HUES48 (cell line): ENCODE measurements around the gene PDK2.

Experiments
- H3K27ac ChIP-seq: one replicate; pipeline ENCODE4 v1.7.0; 2013; ENCODE audit warnings: low read depth, low read length, inconsistent platforms
- H3K27me3 ChIP-seq: 2 replicates; pipeline ENCODE4 v1.6.1; 2013; ENCODE audit warnings: mild to moderate bottlenecking, low read length; ENCODE audit not compliant: control insufficient read depth, insufficient read depth
- H3K36me3 ChIP-seq: 2 replicates; pipeline ENCODE4 v1.6.1; 2013; ENCODE audit warnings: low read length; ENCODE audit not compliant: control insufficient read depth, insufficient read depth
- H3K4me1 ChIP-seq: 2 replicates; pipeline ENCODE4 v1.6.1; 2013; ENCODE audit warnings: mild to moderate bottlenecking, low read length; ENCODE audit not compliant: control insufficient read depth, insufficient read depth
- H3K4me3 ChIP-seq: 2 replicates; pipeline ENCODE4 v1.5.1; 2013; ENCODE audit warnings: mild to moderate bottlenecking, low read depth, low read length
- H3K9ac ChIP-seq: 2 replicates; pipeline ENCODE4 v1.6.1; 2013; ENCODE audit warnings: mild to moderate bottlenecking, low read depth, low read length, moderate library complexity
- H3K9me3 ChIP-seq: 2 replicates; pipeline ENCODE4 v1.6.1; 2013; ENCODE audit warnings: low read length; ENCODE audit not compliant: control insufficient read depth, insufficient read depth

The PDK2 gene

GRCh38 chr17:50102164-50102991 lies 7.2 kb downstream of the PDK2 start:
- Histone ChIP-seq H3K27me3 (no peaks in the 10 kb centered on the region), H3K4me3 (no peak overlapping the region), H3K27ac (peak overlapping the region; percentile 35), H3K9ac (no peak overlapping the region), H3K4me1 (peaks cover 9% of the 10 kb centered on the region), H3K9me3 (no peaks in the 10 kb centered on the region), H3K36me3 (no peaks in the 10 kb centered on the region)

GRCh38 chr17:50103252-50103651 lies 8.1 kb downstream of the PDK2 start:
- H3K27me3 ChIP-seq, result no peaks in the 10 kb centered on the region
- H3K27ac ChIP-seq, result no peak overlapping the region
- no peak overlapping the region for H3K4me3 ChIP-seq
- peaks cover 9% of the 10 kb centered on the region for H3K4me1 ChIP-seq
- no peaks in the 10 kb centered on the region for H3K36me3 ChIP-seq
- H3K9me3 ChIP-seq, result no peaks in the 10 kb centered on the region
- H3K9ac ChIP-seq, result no peak overlapping the region

- no peaks in the 10 kb centered on the region for H3K36me3 ChIP-seq
- no peak overlapping the region for H3K4me3 ChIP-seq
- H3K9me3 ChIP-seq, result no peaks in the 10 kb centered on the region
- H3K27me3 ChIP-seq, result no peaks in the 10 kb centered on the region
- no peak overlapping the region for H3K27ac ChIP-seq
- no peak overlapping the region for H3K9ac ChIP-seq
- H3K4me1 ChIP-seq, result peaks cover 9% of the 10 kb centered on the region
These were observed 8.8 kb downstream of the PDK2 start for GRCh38 chr17:50103941-50104340.

DNA sequence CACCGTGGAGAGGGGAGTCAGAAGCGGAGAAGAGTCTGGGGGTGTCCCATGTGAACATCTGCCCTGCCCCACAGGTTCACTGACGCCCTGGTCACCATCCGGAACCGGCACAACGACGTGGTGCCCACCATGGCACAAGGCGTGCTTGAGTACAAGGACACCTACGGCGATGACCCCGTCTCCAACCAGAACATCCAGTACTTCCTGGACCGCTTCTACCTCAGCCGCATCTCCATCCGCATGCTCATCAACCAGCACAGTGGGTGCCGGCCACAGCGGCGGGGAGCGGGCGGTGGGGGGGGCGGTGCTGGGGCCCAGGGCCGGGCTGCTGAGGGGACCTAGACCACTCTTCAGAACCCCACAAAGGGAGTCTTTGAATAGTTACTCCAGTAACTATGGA lies 10.7 kb downstream of the PDK2 start:
- H3K36me3 ChIP-seq, result no peaks in the 10 kb centered on the region
- H3K27ac ChIP-seq, result no peak overlapping the region
- no peaks in the 10 kb centered on the region for H3K27me3 ChIP-seq

DNA sequence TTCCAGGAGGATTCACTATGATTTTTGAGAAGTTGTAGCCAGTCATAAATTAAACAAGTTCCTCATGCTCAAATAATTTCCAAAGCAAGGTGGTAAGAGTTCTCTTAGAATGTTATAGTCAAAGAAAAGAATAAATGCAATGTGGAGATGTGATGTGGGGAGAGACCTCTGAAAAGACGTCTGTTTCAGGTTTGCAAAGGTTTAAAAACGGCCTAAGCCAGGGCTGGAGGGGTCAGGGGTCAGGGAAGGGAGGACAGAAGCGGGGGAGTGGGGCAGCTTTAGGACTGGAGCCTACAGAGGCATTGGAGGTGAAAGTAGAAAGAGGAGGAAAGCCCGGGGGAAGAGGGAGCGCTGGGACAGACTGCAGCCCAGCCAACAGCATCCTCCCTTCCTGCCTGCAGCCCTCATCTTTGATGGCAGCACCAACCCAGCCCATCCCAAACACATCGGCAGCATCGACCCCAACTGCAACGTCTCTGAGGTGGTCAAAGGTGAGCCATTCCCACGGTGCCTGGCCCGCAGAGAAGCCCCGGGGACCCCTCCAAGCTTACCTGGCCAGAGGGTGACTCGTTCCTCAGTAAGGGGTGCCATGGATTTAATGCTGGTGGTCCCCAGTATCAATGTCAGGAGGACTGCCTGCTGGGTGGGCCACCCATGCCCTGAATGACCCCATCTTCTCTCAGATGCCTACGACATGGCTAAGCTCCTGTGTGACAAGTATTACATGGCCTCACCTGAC lies 11.4 kb downstream of the PDK2 start:
- H3K4me3 ChIP-seq, result no peak overlapping the region
- no peaks in the 10 kb centered on the region for H3K36me3 ChIP-seq
- H3K9ac ChIP-seq, result no peak overlapping the region
- no peaks in the 10 kb centered on the region; the same call in 1 of the 2 replicates for H3K4me1 ChIP-seq
- H3K27ac ChIP-seq, result no peak overlapping the region
- H3K27me3 ChIP-seq, result no peaks in the 10 kb centered on the region
- no peaks in the 10 kb centered on the region for H3K9me3 ChIP-seq

More for the DNA sequence above, 10.7 kb downstream of the PDK2 start:
- Histone ChIP-seq H3K9me3 (no peaks in the 10 kb centered on the region), H3K4me1 (peaks cover 7% of the 10 kb centered on the region), H3K4me3 (no peak overlapping the region), H3K9ac (no peak overlapping the region)

DNA sequence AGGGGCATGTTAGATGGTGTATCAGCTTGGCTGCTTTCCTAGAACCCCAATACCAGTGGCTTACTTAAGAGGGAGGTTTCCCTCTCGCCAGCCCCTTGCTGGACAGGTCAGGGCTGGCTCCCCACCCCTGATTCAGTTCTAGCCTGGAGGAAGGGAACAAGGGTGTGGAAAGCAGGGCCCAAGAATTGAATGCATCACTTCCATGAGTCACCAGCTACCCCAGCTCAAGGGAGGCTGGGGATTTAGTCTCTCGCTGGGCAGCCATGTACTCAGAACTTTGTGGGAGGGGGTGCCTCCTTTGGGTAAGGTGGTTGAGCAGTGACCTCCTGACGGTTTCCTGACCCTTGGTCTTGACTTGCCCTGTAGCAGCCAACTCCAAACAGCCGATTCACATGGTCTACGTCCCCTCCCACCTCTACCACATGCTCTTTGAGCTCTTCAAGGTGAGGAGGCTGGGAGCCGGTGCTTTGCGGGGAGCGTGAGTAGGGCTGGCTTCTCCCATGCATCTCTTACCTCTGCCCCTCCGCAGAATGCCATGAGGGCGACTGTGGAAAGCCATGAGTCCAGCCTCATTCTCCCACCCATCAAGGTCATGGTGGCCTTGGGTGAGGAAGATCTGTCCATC lies 12.8 kb downstream of the PDK2 start:
- Histone ChIP-seq H3K27me3 (no peaks in the 10 kb centered on the region), H3K9me3 (no peaks in the 10 kb centered on the region), H3K9ac (no peak overlapping the region), H3K4me3 (no peak overlapping the region), H3K36me3 (no peaks in the 10 kb centered on the region), H3K27ac (no peak overlapping the region), H3K4me1 (no peaks in the 10 kb centered on the region; the same call in 1 of the 2 replicates)

- Histone ChIP-seq H3K4me3 (no peak overlapping the region), H3K36me3 (no peaks in the 10 kb centered on the region)
These were observed 13.4 kb downstream of the PDK2 start for GRCh38 chr17:50108556-50108955.

DNA sequence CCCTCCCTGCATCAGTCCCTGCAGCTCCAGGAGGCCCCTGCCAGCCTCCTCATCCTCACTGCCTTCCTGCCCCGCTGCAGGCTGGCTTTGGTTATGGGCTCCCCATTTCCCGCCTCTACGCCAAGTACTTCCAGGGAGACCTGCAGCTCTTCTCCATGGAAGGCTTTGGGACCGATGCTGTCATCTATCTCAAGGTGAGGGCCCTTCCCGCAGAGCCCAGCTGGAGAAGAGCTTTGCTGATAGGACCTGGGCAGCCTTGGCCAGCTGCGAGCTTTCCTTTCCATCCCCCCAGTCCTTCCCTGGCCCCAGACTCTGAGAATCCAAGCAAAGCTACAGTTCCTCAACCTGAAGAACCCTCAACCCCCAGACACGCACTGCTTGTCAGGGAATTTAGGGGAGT lies 14.1 kb downstream of the PDK2 start:
- H3K9me3 ChIP-seq, result no peaks in the 10 kb centered on the region
- no peaks in the 10 kb centered on the region; the same call in 1 of the 2 replicates for H3K4me1 ChIP-seq
- no peak overlapping the region for H3K27ac ChIP-seq
- no peaks in the 10 kb centered on the region for H3K36me3 ChIP-seq
- no peaks in the 10 kb centered on the region for H3K27me3 ChIP-seq
- H3K9ac ChIP-seq, result no peak overlapping the region
- H3K4me3 ChIP-seq, result no peak overlapping the region

More at GRCh38 chr17:50108556-50108955, 13.4 kb downstream of the PDK2 start:
- H3K9me3 ChIP-seq, result no peaks in the 10 kb centered on the region
- no peak overlapping the region for H3K27ac ChIP-seq
- no peak overlapping the region for H3K9ac ChIP-seq
- no peaks in the 10 kb centered on the region; the same call in 1 of the 2 replicates for H3K4me1 ChIP-seq
- H3K27me3 ChIP-seq, result no peaks in the 10 kb centered on the region

- H3K27ac ChIP-seq, result no peak overlapping the region
- peaks cover 4% of the 10 kb centered on the region; the same call in 1 of the 2 replicates for H3K4me1 ChIP-seq
- H3K9me3 ChIP-seq, result no peaks in the 10 kb centered on the region
- no peaks in the 10 kb centered on the region for H3K36me3 ChIP-seq
- no peaks in the 10 kb centered on the region for H3K27me3 ChIP-seq
- H3K9ac ChIP-seq, result no peak overlapping the region
- no peak overlapping the region for H3K4me3 ChIP-seq
These were observed 14.6 kb downstream of the PDK2 start for GRCh38 chr17:50109785-50110184.

- peak overlapping the region; percentile 73 for H3K27ac ChIP-seq
- H3K36me3 ChIP-seq, result no peaks in the 10 kb centered on the region
- H3K9ac ChIP-seq, result no peak overlapping the region
- no peak overlapping the region for H3K4me3 ChIP-seq
- peaks cover 9% of the 10 kb centered on the region for H3K4me1 ChIP-seq
- H3K9me3 ChIP-seq, result no peaks in the 10 kb centered on the region
- no peaks in the 10 kb centered on the region for H3K27me3 ChIP-seq
These were observed 15.6 kb downstream of the PDK2 start for GRCh38 chr17:50110591-50111349.
